ENCODE measurements around the gene TIRAP.
A peak's percentile ranks its signal among the peaks of the same experiment; 100 is the strongest.

Gene TIRAP

DNA sequence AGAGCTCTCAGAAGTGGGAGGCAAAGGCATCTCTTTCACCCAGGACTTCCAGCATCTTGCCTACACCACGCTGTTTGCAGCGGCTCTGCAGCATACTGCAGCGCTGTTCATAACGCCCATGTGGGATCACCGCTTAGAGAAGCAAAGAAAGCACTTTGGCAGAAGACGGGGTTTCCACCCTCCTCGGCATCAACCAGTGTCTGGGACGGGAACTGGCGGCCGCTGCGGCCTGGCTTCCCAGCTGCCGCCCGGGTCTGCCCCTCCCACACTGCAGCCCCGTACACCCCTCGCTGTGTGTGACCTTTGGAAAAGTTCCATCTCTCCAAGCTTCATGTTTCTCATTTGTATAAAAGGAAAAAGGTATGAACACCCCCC lies 545 bp upstream of the TIRAP start:
- no peaks in the 10 kb centered on the region for H3K27me3 ChIP-seq (ENCODE audit: insufficient read depth, low read depth)
- H4K20me1 ChIP-seq (ENCODE audit: insufficient read depth) = no peaks in the 10 kb centered on the region
- H3K79me2 ChIP-seq (ENCODE audit: insufficient read depth, low read depth) = peaks cover 5% of the 10 kb centered on the region; the same call in 1 of the 2 replicates
- H3K9ac ChIP-seq = peak overlapping the region; percentile 71; the same call in 1 of the 2 replicates
- peaks cover 21% of the 10 kb centered on the region for H3K4me1 ChIP-seq (ENCODE audit: low read depth, poor library complexity, severe bottlenecking)
- H3K36me3 ChIP-seq (ENCODE audit: insufficient read depth) = no peaks in the 10 kb centered on the region
- no peak overlapping the region for H3K4me3 ChIP-seq (IDR thresholded peaks at IDR 0.05; ENCODE audit: insufficient read depth, low read depth, low read length)
- H3K27ac ChIP-seq = peak overlapping the region; percentile 80
- peak overlapping the region; percentile 50 for H2AFZ ChIP-seq (ENCODE audit: low read depth)
- TF ChIP-seq, protein P1, sequence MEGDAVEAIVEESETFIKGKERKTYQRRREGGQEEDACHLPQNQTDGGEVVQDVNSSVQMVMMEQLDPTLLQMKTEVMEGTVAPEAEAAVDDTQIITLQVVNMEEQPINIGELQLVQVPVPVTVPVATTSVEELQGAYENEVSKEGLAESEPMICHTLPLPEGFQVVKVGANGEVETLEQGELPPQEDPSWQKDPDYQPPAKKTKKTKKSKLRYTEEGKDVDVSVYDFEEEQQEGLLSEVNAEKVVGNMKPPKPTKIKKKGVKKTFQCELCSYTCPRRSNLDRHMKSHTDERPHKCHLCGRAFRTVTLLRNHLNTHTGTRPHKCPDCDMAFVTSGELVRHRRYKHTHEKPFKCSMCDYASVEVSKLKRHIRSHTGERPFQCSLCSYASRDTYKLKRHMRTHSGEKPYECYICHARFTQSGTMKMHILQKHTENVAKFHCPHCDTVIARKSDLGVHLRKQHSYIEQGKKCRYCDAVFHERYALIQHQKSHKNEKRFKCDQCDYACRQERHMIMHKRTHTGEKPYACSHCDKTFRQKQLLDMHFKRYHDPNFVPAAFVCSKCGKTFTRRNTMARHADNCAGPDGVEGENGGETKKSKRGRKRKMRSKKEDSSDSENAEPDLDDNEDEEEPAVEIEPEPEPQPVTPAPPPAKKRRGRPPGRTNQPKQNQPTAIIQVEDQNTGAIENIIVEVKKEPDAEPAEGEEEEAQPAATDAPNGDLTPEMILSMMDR (conservative IDR thresholded peaks at IDR 0.05; ENCODE audit: low read depth, low read length) = no peak
- peak overlapping the region; percentile 57 for H3K4me2 ChIP-seq

DNA sequence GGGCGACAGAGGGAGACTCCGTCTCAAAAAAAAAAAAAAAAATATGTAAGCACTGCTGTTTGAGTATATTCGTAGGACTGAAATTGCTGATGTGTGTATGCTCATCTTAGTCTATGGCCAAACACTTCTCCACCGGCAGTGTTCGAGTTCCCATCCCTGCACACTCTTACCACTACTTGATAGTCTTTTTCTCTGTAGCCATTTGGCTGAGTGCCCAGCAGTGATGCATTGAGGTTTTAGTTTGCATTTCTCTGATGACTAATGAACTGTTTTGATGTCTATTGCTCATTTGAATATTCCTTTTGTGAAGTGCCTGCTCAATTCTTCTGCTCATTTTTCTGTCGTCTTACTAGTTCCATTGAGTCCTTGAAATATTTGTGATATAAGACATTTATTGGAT lies 1.9 kb downstream of the TIRAP start:
- Histone ChIP-seq H3K27ac (no peak overlapping the region), H3K4me3 (IDR thresholded peaks at IDR 0.05; ENCODE audit: insufficient read depth, low read depth, low read length) (no peak overlapping the region), H4K20me1 (ENCODE audit: insufficient read depth) (no peaks in the 10 kb centered on the region), H3K36me3 (ENCODE audit: insufficient read depth) (no peaks in the 10 kb centered on the region), H3K27me3 (ENCODE audit: insufficient read depth, low read depth) (no peaks in the 10 kb centered on the region), H2AFZ (ENCODE audit: low read depth) (no peak overlapping the region), H3K79me2 (ENCODE audit: insufficient read depth, low read depth) (peaks cover 5% of the 10 kb centered on the region; the same call in 1 of the 2 replicates), H3K4me1 (ENCODE audit: low read depth, poor library complexity, severe bottlenecking) (peaks cover 21% of the 10 kb centered on the region), H3K9ac (no peak overlapping the region), H3K4me2 (peak overlapping the region; percentile 21; the same call in 1 of the 2 replicates)
- TF ChIP-seq, protein P1 (conservative IDR thresholded peaks at IDR 0.05; ENCODE audit: low read depth, low read length) = no peak

DNA sequence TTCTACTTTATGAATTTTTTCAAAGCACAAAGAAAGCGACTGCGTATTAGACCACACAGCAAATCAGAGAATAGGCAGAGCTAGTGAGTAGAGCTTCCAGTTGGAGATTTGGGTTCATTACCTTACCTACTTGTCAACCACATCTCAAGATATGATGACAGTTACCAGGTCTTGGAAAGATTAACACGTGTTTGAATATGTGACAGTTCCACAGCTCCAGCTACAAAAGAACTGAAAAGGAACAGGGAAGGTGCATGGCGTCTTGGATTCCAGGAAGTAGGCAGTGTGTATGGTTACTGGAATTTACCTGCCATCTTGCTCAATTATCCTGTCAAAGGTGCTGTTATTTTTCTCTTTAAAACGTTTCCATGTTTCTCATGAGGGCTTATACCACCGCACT lies 5.3 kb downstream of the TIRAP start:
- H3K27me3 ChIP-seq (ENCODE audit: insufficient read depth, low read depth) = no peaks in the 10 kb centered on the region
- H3K27ac ChIP-seq = no peak overlapping the region
- peaks cover 18% of the 10 kb centered on the region for H3K4me1 ChIP-seq (ENCODE audit: low read depth, poor library complexity, severe bottlenecking)
- TF ChIP-seq, protein P1 (conservative IDR thresholded peaks at IDR 0.05; ENCODE audit: low read depth, low read length) = no peak
- H3K36me3 ChIP-seq (ENCODE audit: insufficient read depth) = no peaks in the 10 kb centered on the region
- peaks cover 5% of the 10 kb centered on the region; the same call in 1 of the 2 replicates for H3K79me2 ChIP-seq (ENCODE audit: insufficient read depth, low read depth)
- no peak overlapping the region for H3K4me3 ChIP-seq (IDR thresholded peaks at IDR 0.05; ENCODE audit: insufficient read depth, low read depth, low read length)
- H2AFZ ChIP-seq (ENCODE audit: low read depth) = no peak overlapping the region
- no peaks in the 10 kb centered on the region for H4K20me1 ChIP-seq (ENCODE audit: insufficient read depth)
- H3K9ac ChIP-seq = no peak overlapping the region
- no peak overlapping the region for H3K4me2 ChIP-seq

DNA sequence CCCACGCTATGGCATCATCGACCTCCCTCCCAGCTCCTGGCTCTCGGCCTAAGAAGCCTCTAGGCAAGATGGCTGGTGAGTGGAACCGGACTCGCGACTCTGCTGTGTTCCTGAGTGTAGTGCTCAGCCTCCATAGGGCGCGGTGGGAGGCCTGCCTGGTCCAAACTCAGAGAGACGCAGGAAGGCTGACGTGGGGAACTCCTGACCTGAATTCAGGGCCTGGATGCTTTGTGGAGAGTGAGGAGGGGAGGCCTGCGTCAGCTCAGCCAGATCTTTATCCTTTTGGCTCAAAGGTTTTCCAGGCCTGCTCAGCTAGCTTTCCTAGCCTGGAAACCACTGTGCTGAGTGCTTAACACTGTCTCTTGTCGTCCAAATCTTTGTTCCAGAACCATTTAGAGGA lies 8.0 kb downstream of the TIRAP start:
- H3K27ac ChIP-seq = no peak overlapping the region
- no peak overlapping the region for H3K4me3 ChIP-seq (IDR thresholded peaks at IDR 0.05; ENCODE audit: insufficient read depth, low read depth, low read length)
- H4K20me1 ChIP-seq (ENCODE audit: insufficient read depth) = no peaks in the 10 kb centered on the region
- H3K36me3 ChIP-seq (ENCODE audit: insufficient read depth) = no peaks in the 10 kb centered on the region
- H3K4me2 ChIP-seq = no peak overlapping the region
- TF ChIP-seq, protein P1 (conservative IDR thresholded peaks at IDR 0.05; ENCODE audit: low read depth, low read length) = no peak
- no peaks in the 10 kb centered on the region for H3K27me3 ChIP-seq (ENCODE audit: insufficient read depth, low read depth)
- H3K4me1 ChIP-seq (ENCODE audit: low read depth, poor library complexity, severe bottlenecking) = no peaks in the 10 kb centered on the region
- H3K9ac ChIP-seq = no peak overlapping the region
- 0 out of 2 replicates have a peak, but pooled peaks cover 5% of the 10 kb centered on the region for H3K79me2 ChIP-seq (ENCODE audit: insufficient read depth, low read depth)
- H2AFZ ChIP-seq (ENCODE audit: low read depth) = no peak overlapping the region

Data from KMS-11 (cell line).